Lower leg skin (tissue), 4 donors: ENCODE measurements around the gene SREK1IP1. TPM values are rescaled to one million over a fixed set of nuclear protein-coding genes. Genes with fewer than 3 reads are reported as not detected.

ENCODE experiments used
- DNase-seq, 2 donors: peaks; one replicate each; pipeline ENCODE4 v3.0.0-alpha.2; 2019; ENCODE audit warnings: low spot score in 2 of 2
- H3K4me3 ChIP-seq: fragments of 200-600 bp; sonication (generic); 2 replicates; pipeline ENCODE4 v1.5.1; 2017; ENCODE audit warnings: mild to moderate bottlenecking, low read depth; ENCODE audit not compliant: poor library complexity, severe bottlenecking
- POLR2A ChIP-seq, 2 donors: fragments of 450-650 bp; IDR thresholded peaks; one replicate each; pipeline ENCODE4 v1.6.1; 2016 to 2017; ENCODE audit warnings: antibody characterized with exemption in 2 of 2, mild to moderate bottlenecking in 1 of 2, moderate library complexity in 1 of 2
- WGBS, 2 donors: methylation state at CpG; one replicate each; pipeline ENCODE4 v1.1.5; 2018; 5-methylcytosine and 5-hydroxymethylcytosine counted together
- intact Hi-C: fragments of 100-400 bp; cut with DNase I; formaldehyde crosslinking; loops from one replicate; pipeline ENCODE4 v1.15.0; 2023; ENCODE audit warnings: low total_unique reads
- total RNA-seq, 4 donors: library from RNA; depleted of rRNA; stranded (reverse); fragments of >200 nt; gene quantifications; one replicate each; pipeline ENCODE4 v1.1.0, GENCODE V29; 2016
- TF ChIP-seq, protein P1 (sequence below), 3 donors: fragments of 450-650 bp; IDR thresholded peaks; one replicate each; pipeline ENCODE4 v1.5.1; 2016; ENCODE audit warnings: antibody characterized with exemption in 3 of 3, mild to moderate bottlenecking in 3 of 3, moderate library complexity in 2 of 3

Gene SREK1IP1
- total RNA-seq, 4 donors from 2014 or later: 8.7 to 12.7 (median 11.8) TPM

DNA sequence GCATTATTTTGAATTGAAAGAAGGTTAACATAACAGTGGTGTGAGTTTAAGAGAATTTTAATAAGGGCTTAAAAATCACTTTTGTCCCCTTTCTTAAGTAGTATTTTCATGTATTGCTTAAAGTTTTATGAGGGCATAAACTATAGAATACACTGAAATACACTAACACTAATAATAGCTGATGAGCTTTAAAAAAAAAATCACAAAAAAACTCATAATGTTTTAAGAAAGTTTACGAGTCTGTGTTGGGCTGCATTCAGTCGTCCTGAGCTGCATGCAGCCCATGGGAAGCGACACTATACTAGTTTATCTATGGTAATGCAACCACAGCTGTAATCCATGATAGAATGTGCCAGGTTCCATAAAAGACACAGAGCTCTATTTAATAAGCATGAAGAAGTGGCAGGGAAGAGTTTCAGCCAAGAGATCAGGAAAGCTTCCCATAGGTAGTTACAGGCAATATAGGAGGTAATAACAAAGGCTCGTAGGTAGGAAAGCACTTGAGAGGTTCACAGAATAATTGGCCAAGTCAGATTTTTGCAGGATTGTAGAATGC lies 4.5 kb downstream of the SREK1IP1 start:
- DNase-seq: no peak
- intact Hi-C loops: no loop called here
- 83 to 90% methylated on average over 4 of the region's 4 CpGs for WGBS, 2 donors
- no peak overlapping the region for H3K4me3 ChIP-seq
- TF ChIP-seq POLR2A (IDR thresholded peaks at IDR 0.05): no peak
- TF ChIP-seq, protein P1, sequence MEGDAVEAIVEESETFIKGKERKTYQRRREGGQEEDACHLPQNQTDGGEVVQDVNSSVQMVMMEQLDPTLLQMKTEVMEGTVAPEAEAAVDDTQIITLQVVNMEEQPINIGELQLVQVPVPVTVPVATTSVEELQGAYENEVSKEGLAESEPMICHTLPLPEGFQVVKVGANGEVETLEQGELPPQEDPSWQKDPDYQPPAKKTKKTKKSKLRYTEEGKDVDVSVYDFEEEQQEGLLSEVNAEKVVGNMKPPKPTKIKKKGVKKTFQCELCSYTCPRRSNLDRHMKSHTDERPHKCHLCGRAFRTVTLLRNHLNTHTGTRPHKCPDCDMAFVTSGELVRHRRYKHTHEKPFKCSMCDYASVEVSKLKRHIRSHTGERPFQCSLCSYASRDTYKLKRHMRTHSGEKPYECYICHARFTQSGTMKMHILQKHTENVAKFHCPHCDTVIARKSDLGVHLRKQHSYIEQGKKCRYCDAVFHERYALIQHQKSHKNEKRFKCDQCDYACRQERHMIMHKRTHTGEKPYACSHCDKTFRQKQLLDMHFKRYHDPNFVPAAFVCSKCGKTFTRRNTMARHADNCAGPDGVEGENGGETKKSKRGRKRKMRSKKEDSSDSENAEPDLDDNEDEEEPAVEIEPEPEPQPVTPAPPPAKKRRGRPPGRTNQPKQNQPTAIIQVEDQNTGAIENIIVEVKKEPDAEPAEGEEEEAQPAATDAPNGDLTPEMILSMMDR (IDR thresholded peaks at IDR 0.05): no peak

DNA sequence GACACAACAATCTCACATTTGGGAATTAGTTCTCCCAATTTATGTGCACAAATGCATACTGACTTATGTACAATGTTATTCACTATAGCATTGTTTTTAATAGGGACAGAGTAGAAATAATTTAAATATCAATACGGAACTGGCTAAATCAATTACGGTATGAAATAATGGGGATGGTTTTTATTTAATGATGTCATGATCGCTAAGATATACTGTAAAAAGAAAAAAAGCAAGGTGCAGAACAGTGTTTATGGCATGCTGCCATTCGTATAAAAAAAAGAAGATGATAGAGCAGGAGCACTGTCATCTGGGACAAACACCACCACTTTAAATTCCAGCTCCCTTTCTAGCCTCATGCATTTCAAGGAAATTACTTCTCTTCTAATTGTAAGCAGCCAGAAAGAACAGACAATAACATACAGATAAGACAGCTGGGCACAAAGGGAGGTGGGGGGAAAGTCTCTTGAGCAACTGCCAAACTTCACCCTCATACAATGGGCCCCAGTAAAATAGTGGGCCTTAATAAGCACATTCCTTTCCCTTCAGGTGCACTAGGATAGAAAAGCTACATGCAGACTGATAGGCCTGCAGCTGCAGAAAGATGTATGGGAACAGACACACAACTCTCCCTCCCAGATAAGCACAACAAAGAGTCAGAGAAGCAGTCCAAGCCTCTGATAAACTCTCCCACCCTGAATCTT lies 8.4 kb downstream of the SREK1IP1 start:
- TF ChIP-seq POLR2A (IDR thresholded peaks at IDR 0.05): no peak
- TF ChIP-seq, protein P1 (IDR thresholded peaks at IDR 0.05): no peak
- no peak overlapping the region for H3K4me3 ChIP-seq
- intact Hi-C loops: no loop called here
- WGBS, 2 donors: 74 to 84% methylated on average over 4 of the region's 4 CpGs
- DNase-seq: no peak

GRCh38 chr5:64758901-64759300 lies 9.6 kb downstream of the SREK1IP1 start:
- H3K4me3 ChIP-seq: no peak overlapping the region
- DNase-seq: no peak
- TF ChIP-seq, protein P1 (IDR thresholded peaks at IDR 0.05): no peak
- no peak for TF ChIP-seq POLR2A (IDR thresholded peaks at IDR 0.05)
- 84 to 93% methylated on average over 3 of the region's 3 CpGs for WGBS, 2 donors
- intact Hi-C loops: no loop called here

- intact Hi-C loops: no loop called here
- H3K4me3 ChIP-seq: no peak overlapping the region
- TF ChIP-seq, protein P1 (IDR thresholded peaks at IDR 0.05): no peak
- no peak for TF ChIP-seq POLR2A (IDR thresholded peaks at IDR 0.05)
- WGBS, 2 donors: 93 to 100% methylated on average over 2 of the region's 2 CpGs
- no peak for DNase-seq
Observed at GRCh38 chr5:64754066-64754465, 14.4 kb downstream of the SREK1IP1 start.

- DNase-seq: no peak
- no peak overlapping the region for H3K4me3 ChIP-seq
- no peak for TF ChIP-seq POLR2A (IDR thresholded peaks at IDR 0.05)
- TF ChIP-seq, protein P1 (IDR thresholded peaks at IDR 0.05): no peak
- 93 to 96% methylated on average over 4 of the region's 4 CpGs for WGBS, 2 donors
- intact Hi-C loops: no loop called here
Observed at GRCh38 chr5:64749385-64749784, 19.1 kb downstream of the SREK1IP1 start.
